ENCODE measurements around the gene HELZ. TPM values are rescaled to one million over a fixed set of nuclear protein-coding genes. Genes with fewer than 3 reads are reported as not detected.
A peak's percentile ranks its signal among the peaks of the same experiment; 100 is the strongest.

HELZ gene
- total and polyA plus RNA-seq, 4 donors = 3.8 to 69.2 (median 25.7) TPM

- TF ChIP-seq ZBTB33 (IDR thresholded peaks at IDR 0.05) = no peak
Measured at GRCh38 chr17:67178555-67178954, 66.4 kb downstream of the HELZ start (continued).

- H3K9me3 ChIP-seq (ENCODE audit: control insufficient read depth in 4 of 4, low read length in 3 of 4) = no peaks in the 10 kb centered on the region
- no peak overlapping the region for H3K27ac ChIP-seq (ENCODE audit: low read depth in 1 of 2, low read length in 2 of 2)
- no peak overlapping the region for H3K4me3 ChIP-seq (ENCODE audit: low read depth in 1 of 3, low read length in 3 of 3)
- peaks cover 0 to 25% (median 17%) of the 10 kb centered on the region in 4 donors for H3K4me1 ChIP-seq (ENCODE audit: control insufficient read depth in 4 of 4, insufficient read depth in 4 of 4, low read length in 3 of 4)
- DNase-seq (ENCODE audit: low spot score) = no peak
- no peaks in the 10 kb centered on the region for H3K27me3 ChIP-seq (ENCODE audit: control insufficient read depth in 4 of 4, insufficient read depth in 4 of 4, low read length in 3 of 4)
- peak overlapping the region in 1 of 2 donors; percentile 45 for H3K9ac ChIP-seq (ENCODE audit: low read depth in 1 of 2, low read length in 2 of 2)
- H3K36me3 ChIP-seq (ENCODE audit: control insufficient read depth in 4 of 4, insufficient read depth in 3 of 4, low read depth in 1 of 4, low read length in 3 of 4) = peaks cover 0 to 11% (median 6%) of the 10 kb centered on the region in 4 donors
- TF ChIP-seq TAF1 (conservative IDR thresholded peaks at IDR 0.05) (no peak), CTCF (IDR thresholded peaks at IDR 0.05; ENCODE audit: low read depth, low read length, missing input control) (no peak), ZBTB33 (IDR thresholded peaks at IDR 0.05) (no peak), FOXA1 (IDR thresholded peaks at IDR 0.05) (no peak), GABPA (IDR thresholded peaks at IDR 0.05 in 1 of 2, conservative IDR thresholded peaks at IDR 0.05 in 1 of 2) (no peak), HNF4A (conservative IDR thresholded peaks at IDR 0.05) (no peak), SP1 (IDR thresholded peaks at IDR 0.05) (no peak), MAX (IDR thresholded peaks at IDR 0.05) (no peak), EGR1 (IDR thresholded peaks at IDR 0.05; ENCODE audit: low read depth in 2 of 2) (no peak), REST (IDR thresholded peaks at IDR 0.05) (no peak)
Measured at GRCh38 chr17:67177732-67178131, 67.3 kb downstream of the HELZ start.
